ENCODE measurements around the gene C5orf63. TPM values are rescaled to one million over a fixed set of nuclear protein-coding genes. Genes with fewer than 3 reads are reported as not detected.

The C5orf63 gene
- total and polyA plus RNA-seq, 9 of the 15 experiments (the other 6 are each of a cell fraction or from before 2014, with no cell fraction given) = 1.8 to 24.6 (median 6.2) TPM

- H4K20me1 ChIP-seq (replicated peaks; ENCODE audit: control insufficient read depth, insufficient read depth, low read length) = no peaks in the 10 kb centered on the region
- no peak overlapping the region for H2AFZ ChIP-seq (ENCODE audit: low read depth, low read length)
- no peak overlapping the region for H3K4me3 ChIP-seq
- TF ChIP-seq NFIC (IDR thresholded peaks at IDR 0.05) = peak; percentile 57
- TF ChIP-seq NFE2 (IDR thresholded peaks at IDR 0.05; ENCODE audit: low read depth) = no peak
- no peak for TF ChIP-seq RNF2 (IDR thresholded peaks at IDR 0.05)
- no peak for TF ChIP-seq STAT5B (CRISPR knock-in tag; IDR thresholded peaks at IDR 0.05)
- TF ChIP-seq ZNF324 (CRISPR knock-in tag; IDR thresholded peaks at IDR 0.05) = no peak
- TF ChIP-seq ZNF175 (CRISPR knock-in tag; IDR thresholded peaks at IDR 0.05; ENCODE audit: low read depth) = no peak
- no peak for TF ChIP-seq PYGO2 (tag; IDR thresholded peaks at IDR 0.05)
- no peak overlapping the region for H3K9ac ChIP-seq (ENCODE audit: insufficient read depth in 1 of 2, low read depth in 2 of 2, low read length in 2 of 2)
- DNase-seq (ENCODE audit: extremely low read depth in 1 of 4, low spot score in 3 of 4) (no peak), FAIRE-seq (no peak), ATAC-seq (no peak)
- intact Hi-C loops (cut with micrococcal nuclease) (no loop called here), in situ Hi-C loops (cut with MboI) (no loop called here)
- H3K27ac ChIP-seq (ENCODE audit: extremely low read depth, low read depth, low read length) = no peak overlapping the region
- H3K27me3 ChIP-seq (ENCODE audit: control insufficient read depth in 2 of 2, insufficient read depth in 2 of 2, low read length in 2 of 2) = 0 out of 5 replicates have a peak, but pooled peaks cover 0 to 3% of the 10 kb centered on the region in 2 experiments
- no peaks in the 10 kb centered on the region; the same call in 2 of the 3 replicates for H3K36me3 ChIP-seq (ENCODE audit: control insufficient read depth, insufficient read depth, low read length)
- H3K4me1 ChIP-seq (replicated peaks in 1 of 2; ENCODE audit: control insufficient read depth in 2 of 2, insufficient read depth in 2 of 2, low read length in 2 of 2) = peaks cover 0 to under 1% of the 10 kb centered on the region in 2 experiments; a peak in 2 of 5 replicates
- H3K4me2 ChIP-seq (ENCODE audit: insufficient read depth, low read length) = no peak overlapping the region
- no peaks in the 10 kb centered on the region for H3K9me3 ChIP-seq (replicated peaks; ENCODE audit: control insufficient read depth, insufficient read depth, low read depth, low read length)
- no peaks in the 10 kb centered on the region for H3K79me2 ChIP-seq (ENCODE audit: control insufficient read depth, insufficient read depth, low read length)
- BruUV-seq (replicated peaks) = no TSS peak
- no peaks in the 10 kb centered on the region for H3K9me1 ChIP-seq (ENCODE audit: control insufficient read depth, insufficient read depth, low read length)
- ChIA-PET CTCF (ENCODE audit: low intra/inter-chr PET ratio) (no interaction called here), POLR2A (interaction anchor here (0.7 to 2.1 kb wide), 5 partner anchors 12 to 30 kb away, joined by 3 to 8 read pairs (median 3); partner anchors contain the start of gene MARCHF3)
- 12% methylated on average over 4 of the region's 4 CpGs for WGBS (ENCODE audit: insufficient coverage, low coverage, missing lambda C conversion rate)
Measured at GRCh38 chr5:127046343-127047072, 26.8 kb downstream of the C5orf63 start.
